Measurements from ENCODE around the gene DOCK2. TPM values are rescaled to one million over a fixed set of nuclear protein-coding genes. Genes with fewer than 3 reads are reported as not detected.

The DOCK2 gene
- not detected in 2 replicates for total RNA-seq

- Histone ChIP-seq H3K36me3 (ENCODE audit: control insufficient read depth, insufficient read depth, low read length) (no peaks in the 10 kb centered on the region), H3K4me3 (ENCODE audit: low read depth, low read length) (no peak within 1 kb of the TSS), H3K27me3 (ENCODE audit: control insufficient read depth, insufficient read depth, low read length) (peaks cover 5% of the 10 kb centered on the region)
- FAIRE-seq (no peak), DNase-seq (ENCODE audit: low read depth) (no peak)
- TF ChIP-seq, protein P1, sequence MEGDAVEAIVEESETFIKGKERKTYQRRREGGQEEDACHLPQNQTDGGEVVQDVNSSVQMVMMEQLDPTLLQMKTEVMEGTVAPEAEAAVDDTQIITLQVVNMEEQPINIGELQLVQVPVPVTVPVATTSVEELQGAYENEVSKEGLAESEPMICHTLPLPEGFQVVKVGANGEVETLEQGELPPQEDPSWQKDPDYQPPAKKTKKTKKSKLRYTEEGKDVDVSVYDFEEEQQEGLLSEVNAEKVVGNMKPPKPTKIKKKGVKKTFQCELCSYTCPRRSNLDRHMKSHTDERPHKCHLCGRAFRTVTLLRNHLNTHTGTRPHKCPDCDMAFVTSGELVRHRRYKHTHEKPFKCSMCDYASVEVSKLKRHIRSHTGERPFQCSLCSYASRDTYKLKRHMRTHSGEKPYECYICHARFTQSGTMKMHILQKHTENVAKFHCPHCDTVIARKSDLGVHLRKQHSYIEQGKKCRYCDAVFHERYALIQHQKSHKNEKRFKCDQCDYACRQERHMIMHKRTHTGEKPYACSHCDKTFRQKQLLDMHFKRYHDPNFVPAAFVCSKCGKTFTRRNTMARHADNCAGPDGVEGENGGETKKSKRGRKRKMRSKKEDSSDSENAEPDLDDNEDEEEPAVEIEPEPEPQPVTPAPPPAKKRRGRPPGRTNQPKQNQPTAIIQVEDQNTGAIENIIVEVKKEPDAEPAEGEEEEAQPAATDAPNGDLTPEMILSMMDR (IDR thresholded peaks at IDR 0.05; ENCODE audit: insufficient read depth, low read length, severe bottlenecking), result no peak
Observed at GRCh38 chr5:169637085-169637548, at the start of gene DOCK2. Gene DOCK2, plus strand, starts transcription at chr5:169637275. Its CDS starts 52 bp downstream, at chr5:169637327.

DNA sequence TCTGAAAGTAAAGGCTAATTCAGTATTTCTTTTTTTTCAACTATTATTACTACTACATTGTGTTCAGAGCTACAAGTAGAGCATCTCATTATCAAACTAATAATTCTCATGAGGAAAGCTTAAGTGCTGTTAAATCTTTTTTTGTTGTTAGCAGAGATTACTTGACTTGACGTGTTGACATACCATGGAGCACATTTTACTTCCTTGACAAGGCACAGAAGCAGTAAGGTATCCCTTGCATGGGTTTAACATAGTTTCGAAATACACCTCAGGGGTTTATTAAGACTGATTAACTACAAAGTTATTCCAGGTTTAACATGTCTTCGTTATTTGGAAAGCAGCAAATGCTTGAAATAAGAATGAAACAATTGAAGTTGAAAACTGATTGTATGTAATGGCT, 46.5 kb upstream of the DOCK2 start:
- FAIRE-seq (no peak), DNase-seq (ENCODE audit: low read depth) (peak; percentile 88)
- H3K36me3 ChIP-seq (ENCODE audit: control insufficient read depth, insufficient read depth, low read length), result peaks cover 2% of the 10 kb centered on the region

GRCh38 chr5:169591636-169592035, 45.4 kb upstream of the DOCK2 start:
- DNase-seq (ENCODE audit: low read depth) (no peak), FAIRE-seq (no peak)
- peaks cover 2% of the 10 kb centered on the region for H3K36me3 ChIP-seq (ENCODE audit: control insufficient read depth, insufficient read depth, low read length)
- no peak overlapping the region for H3K4me3 ChIP-seq (ENCODE audit: low read depth, low read length)
- no peaks in the 10 kb centered on the region for H3K27me3 ChIP-seq (ENCODE audit: control insufficient read depth, insufficient read depth, low read length)
- TF ChIP-seq, protein P1 (IDR thresholded peaks at IDR 0.05; ENCODE audit: insufficient read depth, low read length, severe bottlenecking), result no peak

More for the DNA sequence above, 46.5 kb upstream of the DOCK2 start:
- TF ChIP-seq, protein P1 (IDR thresholded peaks at IDR 0.05; ENCODE audit: insufficient read depth, low read length, severe bottlenecking), result no peak
- Histone ChIP-seq H3K27me3 (ENCODE audit: control insufficient read depth, insufficient read depth, low read length) (no peaks in the 10 kb centered on the region), H3K4me3 (ENCODE audit: low read depth, low read length) (no peak overlapping the region)

DNA sequence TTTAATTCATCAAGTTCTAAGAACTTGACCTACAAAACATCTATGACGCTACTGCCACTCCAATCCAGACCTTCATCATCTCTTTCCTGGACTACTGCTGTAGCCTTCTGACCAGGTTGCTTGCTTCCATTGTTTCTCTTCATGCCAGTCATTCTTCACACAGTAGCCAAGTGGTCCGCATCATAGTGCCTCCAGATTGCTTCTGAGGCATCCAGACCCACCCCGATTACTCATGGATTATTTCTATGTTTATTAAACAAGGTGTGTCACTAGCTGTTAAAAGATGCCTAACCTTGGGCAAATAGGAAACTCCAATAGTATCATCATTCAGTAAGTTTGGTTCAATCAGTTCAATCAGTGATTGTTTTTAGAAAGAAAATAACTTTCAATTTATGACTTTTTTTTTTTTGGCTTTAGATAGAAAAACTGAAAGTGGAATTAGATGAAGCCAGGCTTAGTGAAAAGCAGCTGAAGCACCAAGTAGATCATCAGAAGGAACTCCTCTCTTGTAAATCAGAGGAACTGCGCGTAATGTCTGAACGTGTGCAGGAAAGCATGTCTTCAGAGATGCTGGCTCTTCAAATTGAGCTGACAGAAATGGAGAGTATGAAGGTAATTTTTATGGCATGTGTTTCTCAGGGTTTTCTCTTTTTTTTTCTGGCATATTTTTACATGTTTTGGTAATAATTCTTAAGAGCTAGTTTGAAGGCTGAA, 44.0 kb upstream of the DOCK2 start:
- H3K4me3 ChIP-seq (ENCODE audit: low read depth, low read length), result no peak overlapping the region
- peak; percentile 96 for DNase-seq (ENCODE audit: low read depth)
- no peaks in the 10 kb centered on the region for H3K27me3 ChIP-seq (ENCODE audit: control insufficient read depth, insufficient read depth, low read length)
- peaks cover 3% of the 10 kb centered on the region for H3K36me3 ChIP-seq (ENCODE audit: control insufficient read depth, insufficient read depth, low read length)
- peak; percentile 79 for FAIRE-seq
- TF ChIP-seq, protein P1 (IDR thresholded peaks at IDR 0.05; ENCODE audit: insufficient read depth, low read length, severe bottlenecking), result no peak

DNA sequence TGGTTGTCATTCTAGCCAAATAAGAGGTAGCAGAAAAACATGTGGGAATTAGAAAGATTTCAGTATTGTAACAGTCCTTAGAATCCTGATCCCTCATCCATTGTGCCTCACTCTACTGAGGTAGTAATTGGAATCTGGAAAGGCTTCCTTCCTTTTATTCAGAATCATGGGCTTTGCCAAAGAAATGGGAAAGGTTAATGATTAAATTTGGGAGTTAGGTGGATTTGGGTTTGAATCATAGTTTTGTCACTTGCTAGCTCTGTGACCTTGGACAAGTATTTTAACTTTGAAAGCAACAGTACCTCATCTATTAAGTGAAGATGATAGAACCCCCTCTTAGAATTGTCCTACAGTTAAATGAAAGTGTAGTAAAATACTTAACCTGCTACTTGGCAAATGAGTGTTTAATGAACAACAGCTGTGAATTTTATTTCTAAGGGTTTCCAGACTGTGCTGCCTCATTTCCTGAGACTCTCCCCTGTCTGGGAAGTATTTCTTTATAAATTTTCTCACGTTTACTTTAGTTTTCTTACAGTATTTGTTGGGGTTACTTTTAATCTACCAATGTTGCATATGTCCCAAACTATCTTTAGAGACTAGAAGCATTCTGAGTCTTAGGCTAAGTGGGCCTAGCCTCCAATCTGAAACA, 41.8 kb upstream of the DOCK2 start:
- FAIRE-seq, result no peak
- Histone ChIP-seq H3K27me3 (ENCODE audit: control insufficient read depth, insufficient read depth, low read length) (no peaks in the 10 kb centered on the region), H3K36me3 (ENCODE audit: control insufficient read depth, insufficient read depth, low read length) (peaks cover 1% of the 10 kb centered on the region)

More for the DNA sequence above, 41.8 kb upstream of the DOCK2 start:
- DNase-seq (ENCODE audit: low read depth), result no peak
- TF ChIP-seq, protein P1 (IDR thresholded peaks at IDR 0.05; ENCODE audit: insufficient read depth, low read length, severe bottlenecking), result no peak
- no peak overlapping the region for H3K4me3 ChIP-seq (ENCODE audit: low read depth, low read length)
